B cell (primary cell): ENCODE measurements around the gene SNF8. TPM values are rescaled to one million over a fixed set of nuclear protein-coding genes. Genes with fewer than 3 reads are reported as not detected.

Source experiments
- ATAC-seq: fragments of 200-7000 bp; cut with Tn5 transposase; one replicate; pipeline ENCODE4 v1.10.0; 2021; ENCODE audit warnings: low read depth, mild to moderate bottlenecking, moderate number of reproducible peaks, moderate library complexity
- CTCF ChIA-PET: fragments of 350-600 bp; sonication (Branson Sonifier 250); formaldehyde crosslinking; loops from one replicate; lab custom pipeline; 2021; ENCODE audit warnings: antibody characterized with exemption, inconsistent platforms; lab: Charles Lee
- POLR2A ChIA-PET: fragments of 350-600 bp; sonication (Branson Sonifier 250); formaldehyde crosslinking; loops from one replicate; lab custom pipeline; 2021; ENCODE audit warnings: antibody characterized with exemption; lab: Charles Lee
- DNase-seq: peaks from one replicate; pipeline ENCODE4 v3.0.0; 2013
- H2AFZ ChIP-seq: 2 replicates; pipeline ENCODE4 v1.6.1; 2012; ENCODE audit warnings: mild to moderate bottlenecking, low read depth, low read length; ENCODE audit not compliant: insufficient read depth, poor library complexity, severe bottlenecking
- H3K27ac ChIP-seq, 2 donors: 1 replicate in 1 of 2; 2 replicates in 1 of 2; pipeline ENCODE4 v1.5.1; 2012 to 2013; ENCODE audit warnings: low read length in 2 of 2, mild to moderate bottlenecking in 2 of 2, moderate library complexity in 1 of 2
- H3K27me3 ChIP-seq, 4 experiments: fragments of 200-600 bp in 1 of 4; sonication (generic) in 1 of 4; replicated peaks in 1 of 4; 1 replicate in 2 of 4; 2 replicates in 2 of 4; pipeline versions ENCODE4 v1.6.1 to v1.7.0; 2013 to 2016; ENCODE audit warnings: low read length in 3 of 4, mild to moderate bottlenecking in 2 of 4, mixed read lengths in 1 of 4, moderate library complexity in 1 of 4; ENCODE audit not compliant: insufficient read depth in 4 of 4, control insufficient read depth in 3 of 4; ENCODE audit errors: control extremely low read depth in 1 of 4
- H3K36me3 ChIP-seq, 2 experiments: replicated peaks in 1 of 2; 1 replicate in 1 of 2; 2 replicates in 1 of 2; pipeline versions ENCODE4 v1.6.1 to v1.7.1; 2013; ENCODE audit warnings: low read length in 1 of 2; ENCODE audit not compliant: insufficient read depth in 2 of 2, control insufficient read depth in 1 of 2; ENCODE audit errors: control extremely low read depth in 1 of 2, extremely low read depth in 1 of 2
- H3K4me1 ChIP-seq, 2 donors: fragments of 200-600 bp in 1 of 2; sonication (generic) in 1 of 2; 1 replicate in 1 of 2; 2 replicates in 1 of 2; pipeline versions ENCODE4 v1.5.1 to v1.6.1; 2013 to 2017; ENCODE audit warnings: low read length in 2 of 2; ENCODE audit not compliant: control insufficient read depth in 2 of 2, insufficient read depth in 2 of 2
- H3K4me2 ChIP-seq: replicated peaks from 2 replicates; pipeline ENCODE3; 2012; ENCODE audit warnings: mild to moderate bottlenecking, low read depth, low read length; ENCODE audit not compliant: poor library complexity, severe bottlenecking
- H3K4me3 ChIP-seq, 5 experiments: fragments of 200-600 bp in 1 of 5; sonication (generic) in 1 of 5; 1 replicate in 3 of 5; 2 replicates in 2 of 5; pipeline versions ENCODE4 v1.5.1 to v1.7.0; 2011 to 2016; ENCODE audit warnings: low read length in 4 of 5, mild to moderate bottlenecking in 4 of 5, low read depth in 2 of 5, control low read depth in 1 of 5, moderate library complexity in 1 of 5; ENCODE audit not compliant: insufficient read depth in 1 of 5; ENCODE audit errors: control extremely low read depth in 1 of 5, extremely low read depth in 1 of 5
- H3K79me2 ChIP-seq: fragments of 200-600 bp; sonication (generic); one replicate; pipeline ENCODE4 v1.6.0; 2016; ENCODE audit warnings: low read length; ENCODE audit not compliant: control insufficient read depth, insufficient read depth
- H3K9ac ChIP-seq: fragments of 200-600 bp; sonication (generic); 2 replicates; pipeline ENCODE4 v1.6.1; 2017; ENCODE audit warnings: mild to moderate bottlenecking, low read length, moderate library complexity
- H3K9me3 ChIP-seq, 3 donors: one replicate each; pipeline versions ENCODE4 v1.6.1 to v1.7.1; 2013; ENCODE audit warnings: low read length in 2 of 3; ENCODE audit not compliant: control insufficient read depth in 2 of 3, insufficient read depth in 1 of 3; ENCODE audit errors: control extremely low read depth in 1 of 3
- H4K20me1 ChIP-seq: 2 replicates; pipeline ENCODE4 v1.6.0; 2012; ENCODE audit warnings: mild to moderate bottlenecking, low read length; ENCODE audit not compliant: insufficient read depth, control insufficient read depth, poor library complexity, severe bottlenecking
- H3K27ac Mint-ChIP-seq: one replicate; pipeline ENCODE4 v1.8.0; 2021; ENCODE audit warnings: mixed read lengths
- H3K27me3 Mint-ChIP-seq: one replicate; pipeline ENCODE4 v1.8.0; 2021; ENCODE audit warnings: mixed read lengths
- H3K4me1 Mint-ChIP-seq: one replicate; pipeline ENCODE4 v1.8.0; 2021; ENCODE audit warnings: mixed read lengths
- H3K4me3 Mint-ChIP-seq: one replicate; pipeline ENCODE4 v1.8.0; 2021; ENCODE audit warnings: mixed read lengths
- H3K9me3 Mint-ChIP-seq: one replicate; pipeline ENCODE4 v1.8.0; 2022; ENCODE audit warnings: mixed read lengths; ENCODE audit not compliant: insufficient read depth
- CTCF ChIP-seq: fragments of 200-600 bp; IDR thresholded peaks from one replicate; pipeline ENCODE4 v1.8.0; 2022; ENCODE audit warnings: antibody characterized with exemption, mild to moderate bottlenecking
- EZH2 ChIP-seq: IDR thresholded peaks from 2 replicates; pipeline ENCODE4 v1.6.1; 2012; ENCODE audit warnings: borderline replicate concordance, low read depth, mild to moderate bottlenecking, moderate library complexity, low read length; ENCODE audit not compliant: insufficient read depth, poor library complexity, severe bottlenecking
- WGBS: methylation state at CpG from one replicate; pipeline ENCODE4 v1.1.5; 2013; ENCODE audit warnings: missing lambda C conversion rate; ENCODE audit not compliant: insufficient coverage; 5-methylcytosine and 5-hydroxymethylcytosine counted together
- intact Hi-C: fragments of 100-400 bp; cut with micrococcal nuclease; formaldehyde crosslinking; loops from one replicate; pipeline ENCODE4 v1.10.0; 2022
- polyA plus RNA-seq: library from polyadenylated mRNA; depleted of rRNA; stranded (reverse); fragments of >200 nt; gene quantifications from 2 replicates; pipeline ENCODE4 v1.2.3, GENCODE V29; 2012
- total RNA-seq, 2 donors: library from RNA; stranded (reverse); fragments of 120-200 nt in 1 of 2; gene quantifications; 1 replicate in 1 of 2; 2 replicates in 1 of 2; pipeline versions ENCODE4 v1.2.3 to v1.2.4, GENCODE V29; 2013 to 2022

The SNF8 gene
- total and polyA plus RNA-seq, 2 donors (not counting 1 experiment from before 2014, with no cell fraction given): 77.5 to 94.6 TPM

GRCh38 chr17:48933035-48933434 is 11.6 kb downstream of the SNF8 start:
- ATAC-seq (no peak), DNase-seq (no peak)
- no peak overlapping the region for H3K27ac Mint-ChIP-seq
- H3K79me2 ChIP-seq: no peaks in the 10 kb centered on the region
- POLR2A ChIA-PET: no interaction called here
- H3K4me3 ChIP-seq: no peak overlapping the region
- H3K9me3 ChIP-seq: no peaks in the 10 kb centered on the region
- no peaks in the 10 kb centered on the region for H3K9me3 Mint-ChIP-seq
- no peaks in the 10 kb centered on the region for H3K27me3 Mint-ChIP-seq
- WGBS: 98% methylated on average over 6 of the region's 6 CpGs
- TF ChIP-seq CTCF (no peak), EZH2 (no peak)
- H4K20me1 ChIP-seq: peaks cover 6% of the 10 kb centered on the region
- no peak overlapping the region for H3K4me2 ChIP-seq
- H3K27me3 ChIP-seq: no peaks in the 10 kb centered on the region
- H3K4me1 ChIP-seq: no peaks in the 10 kb centered on the region
- peaks cover 8 to 77% of the 10 kb centered on the region in 2 experiments for H3K36me3 ChIP-seq
- peaks cover 3% of the 10 kb centered on the region for H3K4me1 Mint-ChIP-seq
- H3K9ac ChIP-seq: no peak overlapping the region
- H3K4me3 Mint-ChIP-seq: no peak overlapping the region
- CTCF ChIA-PET: interaction anchor here (1.2 kb wide), 1 partner anchor 99 kb away, joined by 3 read pairs; no protein-coding TSS in a partner anchor
- H3K27ac ChIP-seq: no peak overlapping the region
- intact Hi-C loops: no loop called here
- H2AFZ ChIP-seq: no peak overlapping the region

- H3K4me1 ChIP-seq: no peaks in the 10 kb centered on the region
- no peak for DNase-seq
- no peak overlapping the region for H3K4me3 ChIP-seq
- no peaks in the 10 kb centered on the region for H3K27me3 Mint-ChIP-seq
- H2AFZ ChIP-seq: no peak overlapping the region
- no peak for ATAC-seq
- H3K27ac Mint-ChIP-seq: no peak overlapping the region
- TF ChIP-seq CTCF (no peak), EZH2 (no peak)
- no peak overlapping the region for H3K4me3 Mint-ChIP-seq
- H4K20me1 ChIP-seq: peaks cover 16% of the 10 kb centered on the region
- no peak overlapping the region for H3K27ac ChIP-seq
- H3K9me3 Mint-ChIP-seq: no peaks in the 10 kb centered on the region
- ChIA-PET CTCF (interaction anchor here (1.6 kb wide), 1 partner anchor 252 kb away, joined by 3 read pairs; no protein-coding TSS in a partner anchor), POLR2A (interaction anchor here (0.6 kb wide), 1 partner anchor 264 kb away, joined by 14 read pairs; no protein-coding TSS in a partner anchor)
- H3K9ac ChIP-seq: no peak overlapping the region
- H3K4me1 Mint-ChIP-seq: peaks cover 4% of the 10 kb centered on the region
- no peaks in the 10 kb centered on the region for H3K79me2 ChIP-seq
- H3K36me3 ChIP-seq: peaks cover 7 to 78% of the 10 kb centered on the region in 2 experiments
- H3K27me3 ChIP-seq: no peaks in the 10 kb centered on the region
- H3K4me2 ChIP-seq: no peak overlapping the region
- WGBS: 70% methylated on average over 2 of the region's 3 CpGs
- H3K9me3 ChIP-seq: no peaks in the 10 kb centered on the region
- intact Hi-C loops: no loop called here
Measured at GRCh38 chr17:48930435-48930873, 14.2 kb downstream of the SNF8 start.
